GM21528 (cell line): ENCODE data around the gene TBCD.

ENCODE experiments used
- ATAC-seq: cut with Tn5 transposase; IDR thresholded peaks from one replicate; pipeline ENCODE4 v1.9.1; 2021; ENCODE audit warnings: mild to moderate bottlenecking, moderate library complexity; ENCODE audit not compliant: unreplicated experiment, low FRiP score

The TBCD gene

DNA sequence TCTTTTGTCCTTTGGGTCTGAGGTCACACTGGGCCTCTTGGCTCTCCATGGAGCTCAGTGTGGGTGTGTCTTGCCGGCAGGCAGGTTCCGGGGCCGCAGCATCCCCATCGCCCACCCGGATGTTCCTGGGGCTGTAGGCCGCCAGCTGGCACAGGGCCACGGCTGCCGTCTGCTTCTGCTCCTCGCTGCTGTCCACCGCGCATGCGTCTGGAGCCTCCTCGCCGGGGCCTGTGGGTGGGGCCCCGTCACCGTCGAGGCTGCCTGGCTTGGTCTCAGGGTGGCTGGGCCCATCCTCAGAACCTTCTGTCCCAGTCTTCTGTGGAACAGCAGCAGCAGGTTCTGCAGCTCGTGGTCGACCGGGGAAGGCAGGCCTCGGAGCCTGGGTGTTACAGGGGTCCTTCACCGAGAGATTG lies 78.4 kb downstream of the TBCD start:
- no peak for ATAC-seq

DNA sequence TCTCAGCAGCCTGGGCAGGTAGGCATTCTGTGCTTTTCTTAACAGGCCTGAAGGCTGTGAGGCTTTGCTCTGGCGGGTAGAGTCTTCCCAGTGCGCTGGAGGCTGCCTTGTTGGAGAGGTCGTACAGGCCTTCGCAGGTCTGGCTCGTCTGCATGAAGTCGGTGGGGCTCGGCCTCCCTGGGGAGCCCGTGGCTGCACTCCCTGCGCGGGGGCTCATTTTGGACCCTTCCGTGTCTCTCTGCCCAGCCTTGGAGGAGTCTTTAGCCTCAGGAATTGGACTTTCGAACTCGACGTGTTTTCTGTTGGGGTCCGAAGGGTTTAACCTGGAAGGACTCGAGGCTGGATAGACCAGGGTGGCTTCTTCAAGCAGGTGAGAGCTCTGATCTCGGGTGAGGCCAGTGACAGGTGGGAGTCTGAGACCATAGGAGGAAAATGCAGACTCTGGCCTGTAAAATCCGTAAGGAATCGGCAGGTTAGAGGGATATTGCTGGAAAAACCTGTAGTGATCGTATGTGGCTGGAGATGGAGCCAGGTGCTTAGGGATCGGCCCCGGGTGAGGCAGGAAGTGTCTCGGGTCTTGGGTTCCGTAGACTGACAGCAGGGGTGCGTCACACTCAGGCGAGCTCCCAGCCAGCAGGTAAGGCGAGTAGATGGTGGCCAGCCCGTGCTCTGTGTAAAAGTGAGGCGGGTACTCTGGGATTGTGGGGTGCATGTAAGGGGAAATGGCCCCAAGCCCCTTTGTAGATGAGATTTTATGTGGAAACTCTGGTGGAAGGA lies 79.4 kb downstream of the TBCD start:
- ATAC-seq = no peak

DNA sequence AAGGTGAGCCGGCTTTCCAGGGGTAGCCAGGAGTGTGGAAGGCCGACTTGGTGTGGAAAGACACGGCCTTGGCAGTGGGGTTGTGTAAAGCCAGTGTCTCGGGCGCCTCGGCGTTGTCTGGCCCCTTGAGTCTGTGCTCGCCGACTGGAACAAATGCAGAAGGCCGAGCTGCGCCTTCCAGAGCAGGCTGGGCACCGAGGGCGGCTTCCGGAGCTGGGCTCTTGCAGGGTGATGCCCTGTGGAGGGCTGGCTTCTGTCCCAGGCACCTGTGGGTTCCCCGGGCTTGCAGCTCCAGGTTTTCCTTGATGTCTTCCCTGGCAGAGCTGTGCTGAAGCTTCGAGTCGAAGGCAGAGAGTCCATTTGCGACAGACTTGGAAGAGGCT lies 79.9 kb downstream of the TBCD start:
- ATAC-seq = no peak

DNA sequence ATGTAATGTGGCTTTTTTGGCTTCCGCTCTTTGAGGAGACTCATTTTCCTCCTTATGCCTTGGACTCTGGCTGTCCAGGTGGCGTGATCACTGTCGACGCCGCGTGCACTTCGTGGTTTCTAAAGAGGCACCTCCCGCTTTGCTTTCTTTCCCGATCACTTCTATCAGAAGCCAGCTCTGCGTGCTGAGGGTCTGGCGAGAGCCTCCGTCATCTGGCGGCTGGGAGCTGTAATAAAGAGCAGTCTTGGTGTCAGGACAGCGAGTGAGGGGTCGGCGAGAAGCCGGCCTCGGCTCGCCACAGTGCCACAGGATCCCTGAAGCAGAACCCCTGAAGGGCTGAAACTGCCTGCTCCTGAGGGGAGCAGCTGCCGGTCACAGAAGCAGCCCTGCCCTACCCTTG lies 80.5 kb downstream of the TBCD start:
- no peak for ATAC-seq

DNA sequence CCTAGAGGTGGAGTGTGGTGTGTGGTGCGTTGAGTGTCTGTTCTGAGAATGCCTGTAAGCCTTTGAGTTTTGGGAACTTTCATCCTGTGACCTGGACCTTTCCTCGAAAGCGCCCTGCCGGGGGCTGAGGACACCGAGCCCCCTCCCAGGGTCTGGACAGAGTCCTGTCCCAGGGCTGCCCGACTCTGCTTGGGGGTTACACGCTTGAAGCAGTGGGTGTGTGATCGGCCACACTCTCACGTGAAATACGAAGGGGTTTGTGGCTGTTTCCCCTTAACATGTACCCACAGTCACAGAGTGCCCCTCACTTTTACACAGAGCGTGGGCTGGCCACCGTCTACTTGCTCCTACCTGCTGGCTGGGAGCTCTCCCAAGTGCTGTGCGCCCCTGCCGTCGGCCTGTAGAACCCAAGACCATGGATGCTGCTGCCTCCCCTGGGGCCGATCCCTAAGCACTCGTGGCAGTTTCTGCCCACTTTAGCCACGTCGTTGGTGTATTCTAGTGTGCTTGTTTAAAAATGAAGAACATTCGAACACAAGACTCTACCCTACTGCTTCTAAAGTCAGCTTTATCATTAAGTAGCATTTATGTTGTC lies 81.1 kb downstream of the TBCD start:
- no peak for ATAC-seq

DNA sequence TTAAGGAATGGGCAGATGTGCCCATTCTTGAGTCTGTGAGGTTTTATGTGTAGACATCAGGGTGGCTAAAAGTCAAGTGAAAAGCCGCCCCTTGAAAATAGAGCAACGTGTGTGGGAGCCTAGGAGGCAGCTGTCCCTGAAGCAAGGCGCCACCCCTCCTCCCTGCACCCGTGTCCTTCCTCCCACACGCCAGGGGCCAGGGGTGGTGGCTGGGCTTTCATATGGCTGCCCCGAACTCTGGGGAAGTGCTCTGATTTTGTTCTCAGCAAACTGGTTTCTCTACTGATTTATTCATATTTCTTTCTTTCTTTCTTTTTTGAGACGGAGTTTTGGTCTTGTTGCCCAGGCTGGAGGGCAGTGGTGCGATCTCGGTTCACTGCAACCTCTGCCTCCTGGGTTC lies 83.3 kb downstream of the TBCD start:
- ATAC-seq = no peak

DNA sequence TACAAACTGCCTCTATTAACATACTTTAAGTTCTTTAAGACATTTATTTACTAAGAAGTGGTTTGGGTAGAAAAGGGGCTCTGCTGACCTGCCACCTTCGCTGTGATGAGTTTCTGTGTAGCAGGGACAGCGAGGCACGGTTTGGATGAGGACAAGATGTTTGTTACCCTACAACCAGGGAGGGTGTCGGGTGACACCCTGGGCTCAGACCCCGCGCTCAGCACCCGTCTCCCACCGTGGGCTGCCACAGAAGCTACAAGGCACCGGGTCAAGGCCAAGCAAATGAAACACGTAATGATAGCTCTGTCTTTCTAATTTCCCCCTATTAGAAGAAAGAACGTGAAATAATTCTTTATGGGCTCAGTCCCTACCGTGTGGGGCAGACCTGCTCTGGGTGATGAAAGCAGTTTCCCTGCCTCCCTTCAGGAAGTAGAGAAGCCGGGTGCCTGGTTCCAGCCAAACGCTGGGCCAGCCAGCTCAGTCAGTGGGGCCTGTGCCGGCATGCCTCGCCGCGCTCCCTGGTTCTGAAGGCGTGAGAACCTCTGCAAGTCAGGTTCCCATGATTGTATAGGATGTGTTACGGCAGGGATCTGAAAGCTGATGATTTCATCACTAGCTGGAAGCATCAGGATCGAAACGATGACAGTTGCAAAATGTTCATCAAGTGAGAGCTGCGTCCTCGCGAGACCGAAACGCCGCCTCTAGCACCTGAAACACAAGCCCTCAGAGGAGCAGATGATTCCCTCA lies 84.1 kb downstream of the TBCD start:
- ATAC-seq = no peak

DNA sequence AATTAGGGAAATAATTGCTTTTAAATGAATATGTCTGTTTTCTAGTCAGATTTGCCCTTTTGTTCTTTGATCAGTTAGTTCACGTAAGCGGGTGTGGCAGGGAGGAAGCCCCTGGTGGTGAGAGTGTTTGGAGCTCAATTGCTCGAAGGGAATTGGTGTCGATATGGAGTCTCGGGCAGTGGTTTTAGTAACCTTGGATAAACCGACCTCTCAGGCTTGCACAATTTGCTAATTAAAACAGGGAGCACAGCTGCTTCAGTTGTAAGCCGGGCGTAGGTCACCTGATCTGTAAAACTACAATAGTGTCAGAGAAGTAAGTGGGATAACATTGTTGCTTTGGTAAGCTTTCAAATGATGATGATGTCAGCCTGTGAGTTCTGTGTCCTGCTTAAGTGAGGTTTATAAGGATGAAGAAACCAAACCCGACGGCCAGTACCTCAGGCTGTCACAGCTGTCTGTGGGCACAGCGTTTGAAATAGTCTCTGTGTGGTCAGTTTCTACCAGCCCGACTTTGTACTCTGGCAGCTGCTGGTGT lies 85.0 kb downstream of the TBCD start:
- ATAC-seq = no peak

DNA sequence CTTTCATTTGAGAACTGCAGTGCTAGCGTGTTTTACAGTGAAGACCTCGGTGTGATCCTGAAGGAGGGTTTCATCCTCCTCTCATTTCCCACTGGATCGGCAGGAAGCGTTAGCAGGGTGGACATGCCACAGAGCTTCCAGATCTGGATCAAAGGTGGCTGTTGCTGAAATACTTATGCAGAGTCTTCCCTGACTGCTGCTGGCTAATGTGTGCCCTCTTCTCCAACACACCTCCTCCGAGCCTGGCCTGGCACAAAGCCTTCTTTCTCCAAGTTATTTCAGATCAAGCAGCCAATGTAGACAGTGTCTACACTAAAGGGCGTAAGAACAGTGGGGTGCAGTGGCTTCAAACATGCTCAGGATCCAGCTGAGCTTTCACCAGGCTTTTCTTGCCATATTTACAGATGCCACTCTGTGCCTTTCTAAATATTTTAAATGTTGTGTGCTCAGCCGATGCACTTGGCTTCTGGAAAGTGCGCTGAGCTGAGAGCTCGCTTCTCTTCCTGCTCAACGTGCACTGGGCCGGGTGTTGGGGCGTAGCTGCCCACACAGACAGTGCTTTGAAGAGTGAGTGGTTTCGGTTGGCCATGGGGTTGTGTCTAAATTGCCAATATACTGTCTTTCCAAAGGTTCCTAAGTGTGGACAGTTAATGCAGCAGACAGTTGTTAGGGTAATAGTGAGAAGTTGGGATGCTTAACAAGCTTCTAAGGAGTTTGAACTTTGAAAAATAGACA lies 85.9 kb downstream of the TBCD start:
- ATAC-seq = no peak

DNA sequence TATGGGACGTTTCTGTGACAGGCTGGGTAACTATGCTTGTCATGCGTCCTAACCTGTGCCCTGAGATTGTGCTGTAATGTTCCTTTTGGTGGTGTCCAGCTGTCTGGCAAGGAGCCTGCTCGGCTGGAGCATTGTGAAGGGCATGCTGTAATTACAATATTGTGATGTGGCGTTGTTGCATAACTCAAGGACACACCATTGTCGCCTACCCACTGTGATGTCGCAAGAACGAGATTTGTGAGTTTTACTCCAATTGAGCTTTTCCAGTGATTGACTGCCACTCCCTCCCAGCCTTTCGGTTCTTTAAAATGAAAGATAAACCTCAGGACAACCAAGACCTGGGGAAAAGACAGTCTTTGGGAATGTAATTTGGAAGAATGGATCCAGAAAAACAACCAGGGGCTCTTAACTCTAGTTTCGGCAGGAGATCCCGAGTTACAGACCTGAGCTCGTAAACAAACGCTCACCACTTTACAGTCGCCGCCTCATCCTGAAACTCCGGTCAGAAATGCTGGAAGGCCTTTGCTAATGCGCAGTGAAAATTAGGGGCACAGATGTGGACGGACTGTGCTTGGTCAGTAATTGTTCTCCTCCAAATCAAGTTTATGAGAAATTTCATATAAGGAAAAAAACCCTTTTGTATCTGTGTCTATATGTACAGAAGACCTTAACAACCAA lies 86.7 kb downstream of the TBCD start:
- ATAC-seq = no peak

DNA sequence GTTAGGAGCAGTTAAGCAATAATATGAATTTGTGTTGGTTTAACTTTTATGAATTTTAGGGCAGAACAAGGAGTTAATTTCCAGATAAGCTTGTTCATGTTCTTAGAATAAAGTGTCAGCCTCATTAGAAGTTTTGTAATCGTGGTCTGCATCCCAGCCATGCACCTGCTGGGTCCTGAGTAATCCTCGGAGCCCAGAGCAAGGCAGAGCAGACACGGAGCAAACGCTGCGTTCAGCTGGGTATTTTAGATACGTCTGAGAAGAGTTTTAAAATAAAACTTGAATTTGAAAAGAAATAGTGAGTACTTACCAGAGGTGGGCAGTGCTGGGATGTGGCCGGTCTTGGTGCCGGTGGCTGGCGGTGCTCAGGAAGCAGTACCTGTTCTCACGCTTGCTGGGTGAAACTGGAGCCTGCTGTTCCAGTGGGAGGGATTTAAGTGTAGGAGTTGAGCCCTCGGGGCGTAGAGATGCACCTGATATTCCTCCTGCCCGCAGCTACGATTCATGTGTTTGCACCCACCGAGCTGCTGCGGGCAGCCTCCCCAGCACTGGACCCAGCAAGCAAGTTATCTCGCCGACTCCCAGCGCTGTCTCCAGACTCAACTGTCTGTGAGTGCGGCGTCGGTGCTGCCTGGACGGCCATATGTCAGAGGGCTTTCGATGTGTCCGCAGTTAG lies 87.9 kb downstream of the TBCD start, which contains the start of gene ZNF750:
Gene ZNF750, minus strand, starts transcription at position 406 of the 676 bp plus-strand sequence. CDS start 7,568 bp downstream, outside the sequence.
- no peak for ATAC-seq

DNA sequence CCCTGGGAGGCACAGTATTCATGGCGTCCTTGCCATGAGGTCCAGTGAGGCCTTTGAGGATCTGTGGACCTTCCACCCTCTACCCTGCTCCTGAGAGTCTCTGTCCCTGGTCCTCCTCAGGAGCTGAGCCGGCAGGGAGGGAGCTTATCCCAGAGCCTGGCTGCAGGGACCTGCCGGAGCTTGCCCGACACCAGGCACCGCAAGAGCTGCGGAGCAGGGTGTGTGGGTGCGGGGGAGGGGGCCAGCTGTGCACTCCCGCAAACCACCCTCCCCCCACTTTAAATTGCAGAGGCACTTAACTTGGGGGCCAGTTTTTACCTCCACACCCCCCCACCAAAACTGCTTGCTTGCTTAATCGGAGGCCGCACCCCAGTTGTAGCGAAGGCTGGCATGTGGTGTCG lies 88.6 kb downstream of the TBCD start:
- ATAC-seq = no peak

DNA sequence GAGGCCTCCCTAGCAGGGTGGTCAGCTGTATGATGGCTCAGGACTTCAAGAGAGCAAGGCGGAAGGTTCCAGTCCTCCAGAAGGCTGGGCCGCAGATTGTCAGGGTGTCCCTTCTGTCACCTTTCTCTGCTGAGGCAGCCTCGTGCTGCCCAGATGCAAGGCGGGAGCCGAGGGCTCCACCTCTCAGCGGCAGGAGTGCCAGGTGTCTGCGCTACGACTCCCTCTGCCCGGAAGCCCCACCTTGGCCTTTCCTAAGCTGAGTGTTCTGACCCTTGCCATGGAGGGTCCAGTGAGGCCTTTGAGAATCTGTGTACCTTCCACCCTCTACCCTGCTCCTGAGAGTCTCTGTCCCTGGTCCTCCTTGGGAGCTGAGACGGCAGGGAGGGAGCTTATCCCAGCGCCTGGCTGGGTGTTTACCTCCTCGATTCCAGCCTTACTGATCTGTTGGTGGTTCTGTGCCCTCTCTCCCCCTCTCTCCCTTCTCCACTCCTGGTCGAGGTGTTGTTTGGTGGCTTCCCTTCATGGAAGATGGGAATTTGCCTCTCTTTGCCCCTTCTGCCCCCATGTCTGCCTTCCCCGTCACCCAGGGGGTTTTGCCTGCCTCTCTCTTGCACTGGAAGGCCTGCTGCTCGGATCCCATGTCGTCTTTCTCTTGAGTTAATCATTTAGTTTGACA lies 90.2 kb downstream of the TBCD start:
- ATAC-seq = no peak

DNA sequence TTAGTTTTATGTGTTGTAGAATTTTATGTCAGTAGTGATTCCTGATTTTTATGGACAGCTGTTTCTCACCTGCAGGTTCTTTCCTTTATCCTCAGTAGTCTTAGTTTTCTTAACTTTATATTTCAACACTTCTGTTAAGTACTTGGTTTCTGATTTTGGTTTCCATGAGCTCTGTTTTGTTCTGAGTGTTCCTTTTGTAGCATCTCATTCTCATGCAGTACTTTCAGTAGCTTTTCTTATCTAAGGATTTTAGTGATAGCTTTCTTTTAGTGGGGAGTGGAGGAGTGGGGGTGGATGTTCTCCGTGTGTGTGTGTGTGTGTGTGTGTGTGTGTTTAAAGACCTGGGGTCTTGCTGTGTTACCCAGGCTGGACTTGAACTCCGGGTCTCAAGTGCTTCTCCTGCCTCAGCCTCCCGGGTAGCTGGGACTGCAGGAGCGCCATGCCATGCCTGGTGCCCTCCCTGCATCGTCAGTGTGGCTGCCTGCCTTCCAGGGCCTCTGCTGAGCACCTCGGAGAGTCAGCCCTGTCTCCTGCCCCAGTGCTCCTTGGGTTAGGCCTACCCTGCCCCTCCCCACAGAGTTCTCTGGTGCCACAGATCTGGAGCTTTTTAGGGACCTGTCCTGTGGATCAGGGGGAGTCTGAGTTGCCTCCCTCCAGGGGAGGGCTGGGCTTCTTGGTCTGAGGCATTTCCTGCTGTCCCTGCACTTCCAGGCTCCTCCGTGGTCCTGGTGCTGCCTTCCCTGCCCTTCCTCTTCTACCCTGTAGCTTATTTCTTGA lies 92.2 kb downstream of the TBCD start:
- no peak for ATAC-seq

DNA sequence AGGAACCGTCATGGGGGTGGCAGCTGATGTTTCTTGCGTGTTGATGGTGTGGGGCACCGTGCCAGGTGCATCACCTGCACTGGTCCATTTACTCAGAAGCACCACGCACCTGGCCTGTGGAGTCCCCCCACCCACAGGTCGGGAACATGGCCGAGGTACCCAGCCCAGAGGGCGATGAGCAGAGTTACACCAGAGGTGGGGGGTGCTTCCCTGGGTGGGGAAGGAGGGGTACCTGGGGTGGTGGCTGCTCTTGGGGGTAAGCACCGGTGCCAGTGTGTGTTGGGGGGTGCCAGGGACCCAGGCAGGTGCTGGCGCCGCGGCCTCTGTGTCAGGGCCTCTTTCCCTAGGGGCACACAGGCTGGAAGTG lies 92.9 kb downstream of the TBCD start:
- no peak for ATAC-seq

DNA sequence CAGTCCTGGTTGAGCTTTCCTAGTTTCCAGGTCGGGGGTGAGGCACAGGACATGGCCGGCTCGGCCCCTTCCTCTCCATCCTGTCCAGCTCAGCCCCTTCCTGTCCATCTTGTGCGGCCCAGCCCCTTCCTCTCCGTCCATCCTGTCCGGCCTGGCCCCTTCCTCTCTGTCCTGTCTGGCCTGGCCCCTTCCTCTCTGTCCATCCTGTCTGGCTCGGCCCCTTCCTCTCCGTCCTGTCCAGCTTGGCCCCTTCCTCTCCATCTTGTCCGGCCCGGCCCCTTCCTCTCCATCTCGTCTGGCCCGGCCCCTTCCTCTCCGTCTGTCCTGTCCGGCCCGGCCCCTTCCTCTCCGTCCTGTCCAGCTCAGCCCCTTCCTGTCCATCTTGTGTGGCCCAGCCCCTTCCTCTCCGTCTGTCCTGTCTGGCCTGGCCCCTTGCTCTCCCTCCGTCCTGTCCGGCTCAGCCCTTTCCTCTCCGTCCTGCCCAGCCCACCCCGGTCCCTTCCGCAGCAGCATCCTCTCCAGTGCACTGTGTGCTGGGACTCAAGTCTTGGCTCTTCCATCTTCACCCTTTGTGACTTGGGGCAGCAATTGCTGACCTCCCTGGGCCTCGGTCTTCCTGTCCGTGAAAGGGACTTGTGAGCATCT lies 93.4 kb downstream of the TBCD start:
- ATAC-seq = no peak

DNA sequence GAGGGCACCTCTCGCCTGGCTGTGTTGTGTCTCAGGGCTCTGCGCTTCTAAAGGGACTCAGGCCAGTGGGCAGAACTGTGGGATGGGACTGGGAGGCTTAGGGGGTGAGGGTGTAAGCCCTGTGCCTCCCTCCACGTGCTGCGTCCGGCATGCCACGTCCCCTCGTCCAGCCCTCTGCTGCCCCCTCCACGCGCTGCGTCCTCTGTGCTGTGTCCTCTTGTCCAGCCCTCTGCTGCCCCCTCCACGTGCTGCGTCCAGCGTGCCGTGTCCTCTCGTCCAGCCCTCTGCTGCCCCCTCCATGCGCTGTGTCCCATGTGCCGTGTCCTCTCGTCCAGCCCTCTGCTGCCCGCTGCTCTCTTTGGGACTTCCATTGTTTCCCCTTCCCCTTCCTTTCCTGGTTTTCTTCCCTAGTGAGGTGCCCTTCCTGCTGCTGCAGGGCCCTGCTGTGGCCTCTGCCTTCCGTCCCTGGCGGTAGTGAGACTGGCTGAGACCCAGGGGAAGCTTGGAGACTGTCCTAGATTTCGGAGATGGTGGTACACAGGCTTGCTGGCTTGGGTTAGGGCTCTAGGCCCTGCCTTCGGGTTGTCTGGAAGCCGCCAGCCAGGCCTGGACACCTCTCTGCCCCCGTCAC lies 94.3 kb downstream of the TBCD start:
- no peak for ATAC-seq
